Uterus (tissue), 4 donors: ENCODE measurements around the gene CRIP2. TPM values are rescaled to one million over a fixed set of nuclear protein-coding genes. Genes with fewer than 3 reads are reported as not detected.

Experiments used
- DNase-seq, 2 donors: peaks; one replicate each; pipeline ENCODE4 v3.0.0-alpha.2; 2019 to 2020
- H3K27ac ChIP-seq, 2 donors: fragments of 200-600 bp; sonication (generic); 1 replicate in 1 of 2; 2 replicates in 1 of 2; pipeline ENCODE4 v1.5.1; 2016 to 2018
- H3K27me3 ChIP-seq, 2 donors: fragments of 200-600 bp; sonication (generic); one replicate each; pipeline ENCODE4 v1.5.1; 2018 to 2019; ENCODE audit warnings: control low read depth in 1 of 2
- H3K36me3 ChIP-seq, 2 donors: fragments of 200-600 bp; sonication (generic); one replicate each; pipeline ENCODE4 v1.5.1; 2019; ENCODE audit warnings: control low read depth in 1 of 2
- H3K4me1 ChIP-seq, 2 donors: fragments of 200-600 bp; sonication (generic); one replicate each; pipeline ENCODE4 v1.5.1; 2018 to 2019; ENCODE audit warnings: control low read depth in 1 of 2
- H3K4me3 ChIP-seq, 2 donors: fragments of 200-600 bp; sonication (generic); 1 replicate in 1 of 2; 2 replicates in 1 of 2; pipeline ENCODE4 v1.5.1; 2018 to 2019; ENCODE audit warnings: mild to moderate bottlenecking in 1 of 2
- H3K9me3 ChIP-seq, 2 donors: fragments of 200-600 bp; sonication (generic); one replicate each; pipeline ENCODE4 v1.5.1; 2019; ENCODE audit warnings: control low read depth in 1 of 2
- CTCF ChIP-seq, 4 experiments: fragments of 200-600 bp in 2 of 4; fragments of 450-650 bp in 2 of 4; sonication (generic) in 2 of 4; IDR thresholded peaks; one replicate each; pipeline ENCODE4 v1.5.1; 2016 to 2019; ENCODE audit warnings: antibody characterized with exemption in 4 of 4, mild to moderate bottlenecking in 2 of 4, moderate library complexity in 1 of 4
- POLR2A ChIP-seq, 2 donors: fragments of 450-650 bp; IDR thresholded peaks; one replicate each; pipeline ENCODE4 v1.6.1; 2016; ENCODE audit warnings: antibody characterized with exemption in 2 of 2, mild to moderate bottlenecking in 1 of 2, moderate library complexity in 1 of 2
- intact Hi-C: fragments of 100-400 bp; cut with DNase I; formaldehyde crosslinking; loops from one replicate; pipeline ENCODE4 v1.15.1; 2023; ENCODE audit warnings: low total_unique reads
- total RNA-seq, 4 donors: library from RNA; depleted of rRNA in 3 of 4; stranded (reverse); fragments of >200 nt in 3 of 4; gene quantifications; one replicate each; pipeline versions ENCODE4 v1.1.0 to v1.2.4, GENCODE V29; 2014 to 2023
- donor health status: DM: yes; HTN: yes; CAD: no.

The CRIP2 gene
- total RNA-seq, 4 donors from 2014 or later: 76.1 to 377 (median 163) TPM

- Histone ChIP-seq H3K4me1 (no peaks in the 10 kb centered on the region), H3K9me3 (no peaks in the 10 kb centered on the region), H3K27ac (no peak overlapping the region), H3K27me3 (no peaks in the 10 kb centered on the region), H3K36me3 (no peaks in the 10 kb centered on the region), H3K4me3 (no peak overlapping the region)
- TF ChIP-seq CTCF (IDR thresholded peaks at IDR 0.05): no peak
- TF ChIP-seq POLR2A (IDR thresholded peaks at IDR 0.05): no peak
- no peak for DNase-seq
- intact Hi-C loops: no loop called here
These were observed 27.1 kb downstream of the CRIP2 start for GRCh38 chr14:105501504-105502291.

- no peaks in the 10 kb centered on the region for H3K27me3 ChIP-seq
- DNase-seq: no peak
- intact Hi-C loops: no loop called here
- no peak overlapping the region for H3K27ac ChIP-seq
- no peak overlapping the region for H3K4me3 ChIP-seq
- no peaks in the 10 kb centered on the region for H3K9me3 ChIP-seq
- H3K4me1 ChIP-seq: no peaks in the 10 kb centered on the region
- TF ChIP-seq CTCF (IDR thresholded peaks at IDR 0.05): no peak
- TF ChIP-seq POLR2A (IDR thresholded peaks at IDR 0.05): no peak
- no peaks in the 10 kb centered on the region for H3K36me3 ChIP-seq
These were observed 28.1 kb downstream of the CRIP2 start for GRCh38 chr14:105502446-105503295.

GRCh38 chr14:105503296-105503640 is 28.6 kb downstream of the CRIP2 start:
- no peaks in the 10 kb centered on the region for H3K9me3 ChIP-seq
- H3K4me1 ChIP-seq: no peaks in the 10 kb centered on the region
- TF ChIP-seq POLR2A (IDR thresholded peaks at IDR 0.05) (no peak), CTCF (IDR thresholded peaks at IDR 0.05) (no peak)
- no peak for DNase-seq
- H3K4me3 ChIP-seq: no peak overlapping the region
- no peaks in the 10 kb centered on the region for H3K27me3 ChIP-seq
- no peak overlapping the region for H3K27ac ChIP-seq
- intact Hi-C loops: no loop called here
- H3K36me3 ChIP-seq: no peaks in the 10 kb centered on the region

GRCh38 chr14:105503935-105504692 is 29.5 kb downstream of the CRIP2 start:
- intact Hi-C loops: no loop called here
- Histone ChIP-seq H3K9me3 (no peaks in the 10 kb centered on the region), H3K4me1 (no peaks in the 10 kb centered on the region), H3K27ac (no peak overlapping the region), H3K27me3 (no peaks in the 10 kb centered on the region), H3K36me3 (no peaks in the 10 kb centered on the region), H3K4me3 (no peak overlapping the region)
- no peak for DNase-seq
- no peak for TF ChIP-seq POLR2A (IDR thresholded peaks at IDR 0.05)

- H3K4me1 ChIP-seq: no peaks in the 10 kb centered on the region
- intact Hi-C loops: no loop called here
- DNase-seq: no peak
- no peaks in the 10 kb centered on the region for H3K27me3 ChIP-seq
- H3K4me3 ChIP-seq: no peak overlapping the region
- no peak overlapping the region for H3K27ac ChIP-seq
- H3K9me3 ChIP-seq: no peaks in the 10 kb centered on the region
- no peaks in the 10 kb centered on the region for H3K36me3 ChIP-seq
- TF ChIP-seq CTCF (IDR thresholded peaks at IDR 0.05): no peak
- TF ChIP-seq POLR2A (IDR thresholded peaks at IDR 0.05): no peak
These were observed 30.5 kb downstream of the CRIP2 start for GRCh38 chr14:105505101-105505500.
